ENCODE results near the gene SMDT1. TPM values are rescaled to one million over a fixed set of nuclear protein-coding genes. Genes with fewer than 3 reads are reported as not detected.
"Not testable (repeated sequence)": the region's sequence is repeated elsewhere in the genome, so short reads cannot be mapped to it uniquely, and the experiment has no call there.

The SMDT1 gene
- total and polyA plus RNA-seq, 8 donors = 2.9 to 232 (median 18.3) TPM

GRCh38 chr22:42101199-42101598 is 21.7 kb downstream of the SMDT1 start:
- TF ChIP-seq CTCF (IDR thresholded peaks at IDR 0.05) = no peak
- peaks cover 24 to 50% (median 35%) of the 10 kb centered on the region in 4 donors for H3K9me3 ChIP-seq
- no peaks in the 10 kb centered on the region for H3K27me3 ChIP-seq

DNA sequence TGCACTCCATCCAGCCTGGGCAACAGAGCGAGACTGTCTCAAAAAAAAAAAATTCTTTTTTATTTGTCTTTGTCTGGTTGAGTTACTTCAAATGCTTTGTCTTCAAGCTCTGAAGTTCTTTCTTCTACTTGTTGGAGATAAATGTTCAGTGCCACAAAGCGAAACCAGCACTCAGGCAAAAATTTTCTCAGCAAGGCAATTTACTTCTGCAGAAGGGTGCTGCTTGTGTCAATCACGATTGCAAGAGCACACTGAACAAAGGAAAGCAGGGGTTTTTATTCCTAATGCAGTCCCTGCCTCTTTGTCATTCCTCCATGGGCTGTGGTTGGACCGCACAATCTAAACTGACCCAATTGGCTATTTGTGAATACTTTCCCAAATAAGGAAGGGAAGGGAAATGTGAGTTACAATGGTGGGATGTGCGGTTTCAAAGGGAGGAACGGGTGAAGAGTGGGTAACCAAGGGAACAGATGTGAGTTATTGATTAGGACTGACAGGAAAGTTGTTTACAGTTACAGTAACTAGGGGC is 24.9 kb downstream of the SMDT1 start:
- peaks cover 0 to 42% (median 0%) of the 10 kb centered on the region in 4 donors for H3K36me3 ChIP-seq
- intact Hi-C loops (cut with DNase I; ENCODE audit: low total_unique reads) = loop anchor here (10.0 kb wide), 1 partner anchor 330 kb away; the partner anchor contains the start of gene NFAM1
- H3K27ac ChIP-seq, DNase-seq, H3K4me3 ChIP-seq, H3K4me1 ChIP-seq, H3K27me3 ChIP-seq: not testable (repeated sequence)
- WGBS, 5 donors = 90 to 97% (median 93%) methylated on average over 6 of the region's 6 CpGs
- H3K9me3 ChIP-seq = peaks cover 24 to 50% (median 35%) of the 10 kb centered on the region in 4 donors

More at GRCh38 chr22:42101199-42101598, 21.7 kb downstream of the SMDT1 start:
- Histone ChIP-seq H3K27ac (no peak overlapping the region), H3K4me3 (no peak overlapping the region), H3K4me1 (no peaks in the 10 kb centered on the region), H3K36me3 (peaks cover 0 to 63% (median 5%) of the 10 kb centered on the region in 4 donors)
- DNase-seq = no peak
- intact Hi-C loops (cut with DNase I; ENCODE audit: low total_unique reads) = loop anchor here (10.0 kb wide), 1 partner anchor 334 kb away; the partner anchor contains the start of gene NFAM1
- 93 to 98% (median 97%) methylated on average over 3 of the region's 3 CpGs for WGBS, 5 donors

GRCh38 chr22:42108848-42109247 is 29.3 kb downstream of the SMDT1 start:
- H3K4me1 ChIP-seq = no peaks in the 10 kb centered on the region
- no peak for DNase-seq
- intact Hi-C loops (cut with DNase I; ENCODE audit: low total_unique reads) = loop anchor here (10.0 kb wide), 1 partner anchor 326 kb away; the partner anchor contains the start of gene NFAM1
- no peak overlapping the region for H3K27ac ChIP-seq
- peaks cover 8 to 13% (median 11%) of the 10 kb centered on the region in 4 donors for H3K9me3 ChIP-seq
- H3K27me3 ChIP-seq = no peaks in the 10 kb centered on the region
- no peak for TF ChIP-seq POLR2A (IDR thresholded peaks at IDR 0.05)
- no peak for TF ChIP-seq POLR2AphosphoS5 (IDR thresholded peaks at IDR 0.05)
- no peak for TF ChIP-seq CTCF (IDR thresholded peaks at IDR 0.05)
- TF ChIP-seq EP300 (IDR thresholded peaks at IDR 0.05) = no peak
- H3K4me3 ChIP-seq = no peak overlapping the region
- 78 to 86% (median 83%) methylated on average over 18 of the region's 18 CpGs for WGBS, 5 donors
- H3K36me3 ChIP-seq = peaks cover 0 to 15% (median 0%) of the 10 kb centered on the region in 4 donors

DNA sequence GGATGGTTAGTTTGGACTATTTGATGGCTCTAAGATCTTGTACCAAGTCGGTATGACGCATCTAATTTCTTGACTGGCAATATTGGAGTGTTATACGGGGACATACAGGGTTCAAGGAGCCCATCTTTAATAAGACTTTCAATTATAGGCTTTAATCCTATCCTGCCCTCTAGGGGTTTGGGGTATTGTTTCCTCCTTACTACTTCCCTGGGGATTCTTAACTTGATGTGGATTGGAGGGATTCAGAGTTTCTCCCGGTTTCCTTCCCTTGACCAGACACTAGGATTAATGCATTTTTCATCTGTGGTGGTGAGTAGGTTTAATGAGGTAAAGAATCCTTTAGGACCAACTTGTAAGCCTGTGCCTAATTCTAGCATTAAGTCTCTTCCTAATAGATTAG is 32.3 kb downstream of the SMDT1 start:
- Histone ChIP-seq H3K36me3 (no peaks in the 10 kb centered on the region), H3K4me3 (no peak overlapping the region), H3K9me3 (peaks cover 5 to 17% (median 12%) of the 10 kb centered on the region in 4 donors), H3K4me1 (no peaks in the 10 kb centered on the region), H3K27me3 (no peaks in the 10 kb centered on the region), H3K27ac (no peak overlapping the region)
- TF ChIP-seq CTCF (IDR thresholded peaks at IDR 0.05) (no peak), POLR2AphosphoS5 (IDR thresholded peaks at IDR 0.05) (no peak), POLR2A (IDR thresholded peaks at IDR 0.05) (no peak), EP300 (IDR thresholded peaks at IDR 0.05) (no peak)
- DNase-seq = no peak
- WGBS, 5 donors = 58 to 87% (median 84%) methylated on average over 4 of the region's 4 CpGs
- intact Hi-C loops (cut with DNase I; ENCODE audit: low total_unique reads) = loop anchor here (10.0 kb wide), 1 partner anchor 137 kb away; no protein-coding TSS in a partner anchor

- not testable (repeated sequence) for H3K27me3 ChIP-seq, H3K4me3 ChIP-seq, H3K36me3 ChIP-seq, H3K27ac ChIP-seq, H3K4me1 ChIP-seq
- WGBS, 5 donors = 10 to 23% (median 13%) methylated on average over 3 to 4 of the region's 4 CpGs
- DNase-seq = peak in 1 of 2 donors; percentile 45
- peaks cover 5 to 17% (median 12%) of the 10 kb centered on the region in 4 donors for H3K9me3 ChIP-seq
- intact Hi-C loops (cut with DNase I; ENCODE audit: low total_unique reads) = loop anchor here (10.0 kb wide), 1 partner anchor 138 kb away; no protein-coding TSS in a partner anchor
Measured at GRCh38 chr22:42112793-42113192, 33.3 kb downstream of the SMDT1 start.
